Activated CD8-positive, alpha-beta memory T cell treated with anti-CD3 and anti-CD28 coated beads for 36 hours (primary cell): Measurements from ENCODE around the gene SMARCA5. TPM values are rescaled to one million over a fixed set of nuclear protein-coding genes. Genes with fewer than 3 reads are reported as not detected.
"Not testable (repeated sequence)": the region's sequence is repeated elsewhere in the genome, so short reads cannot be mapped to it uniquely, and the experiment has no call there.

Source experiments
- CTCF ChIA-PET: fragments of 350-600 bp; sonication (Branson Sonifier 250); formaldehyde crosslinking; loops from one replicate; lab custom pipeline; 2021; ENCODE audit warnings: antibody characterized with exemption; lab: Charles Lee
- POLR2A ChIA-PET: fragments of 350-600 bp; sonication (Branson Sonifier 250); formaldehyde crosslinking; loops from one replicate; lab custom pipeline; 2021; ENCODE audit warnings: antibody characterized with exemption; lab: Charles Lee
- total RNA-seq, 2 experiments: library from RNA; stranded (reverse); gene quantifications; one replicate each; pipeline ENCODE4 v1.2.3, GENCODE V29; 2021

Gene SMARCA5
- total RNA-seq, 2 experiments from 2014 or later = 65.5 to 66.7 TPM

DNA sequence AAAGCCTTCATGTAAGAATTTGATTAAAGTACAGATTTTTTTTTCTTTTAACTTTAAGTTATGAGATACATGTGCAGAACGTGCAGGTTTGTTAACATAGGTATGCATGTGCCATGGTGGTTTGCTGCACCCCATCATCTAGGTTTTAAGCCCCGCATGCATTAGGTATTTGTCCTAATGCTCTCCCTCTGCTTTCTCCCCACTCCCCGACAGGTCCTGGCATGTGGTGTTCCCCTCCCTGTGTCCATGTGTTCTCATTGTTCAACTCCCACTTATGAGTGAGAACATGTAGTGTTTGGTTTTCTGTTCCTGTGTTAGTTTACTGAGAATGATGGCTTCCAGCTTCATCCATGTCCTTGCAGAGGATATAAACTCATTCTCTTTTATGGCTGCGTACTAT lies 14.5 kb downstream of the SMARCA5 start:
- POLR2A ChIA-PET, CTCF ChIA-PET: not testable (repeated sequence)

- ChIA-PET CTCF (interaction anchor here (0.6 to 0.7 kb wide), 2 partner anchors 12 to 18 kb away, joined by 3 read pairs; partner anchors contain the start of gene SMARCA5), POLR2A (no interaction called here)
These were observed 17.9 kb downstream of the SMARCA5 start for GRCh38 chr4:143531380-143531779.

GRCh38 chr4:143531788-143532491 lies 18.4 kb downstream of the SMARCA5 start:
- ChIA-PET POLR2A (no interaction called here), CTCF (interaction anchor here (0.6 kb wide), 1 partner anchor 18 kb away, joined by 3 read pairs; the partner anchor contains the start of gene SMARCA5)

DNA sequence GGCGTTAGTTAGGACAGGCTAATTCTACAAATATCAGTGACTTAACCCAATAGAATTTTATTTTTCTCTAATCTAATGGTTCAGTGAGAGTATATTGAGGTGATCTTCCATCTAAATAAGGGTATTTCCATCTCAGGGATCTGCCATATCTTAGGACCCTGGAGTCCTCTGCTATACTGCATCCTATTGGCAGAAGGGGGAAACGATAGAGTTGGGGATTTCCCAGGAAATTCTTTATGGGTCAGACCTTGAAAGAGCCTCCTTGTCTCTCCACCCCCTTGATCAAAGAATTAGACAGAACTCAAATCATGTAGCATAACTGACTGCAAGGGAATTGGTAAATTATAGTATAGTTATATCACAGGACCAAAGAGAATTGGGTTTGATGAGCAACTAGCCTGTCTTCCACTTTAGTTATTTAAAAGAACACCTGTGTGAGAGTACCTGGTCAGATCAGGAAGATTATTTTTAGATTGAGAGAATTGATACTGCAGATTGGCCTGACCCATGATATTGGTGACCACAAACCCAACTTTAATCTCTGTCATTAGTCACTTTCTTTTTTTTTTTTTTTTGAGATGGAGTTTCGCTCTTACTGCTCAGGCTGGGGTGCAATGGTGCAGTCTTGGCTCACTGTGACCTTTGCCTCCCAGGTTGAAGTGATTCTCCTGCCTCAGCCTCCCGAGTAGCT lies 25.6 kb downstream of the SMARCA5 start:
- ChIA-PET CTCF (no interaction called here), POLR2A (no interaction called here)

DNA sequence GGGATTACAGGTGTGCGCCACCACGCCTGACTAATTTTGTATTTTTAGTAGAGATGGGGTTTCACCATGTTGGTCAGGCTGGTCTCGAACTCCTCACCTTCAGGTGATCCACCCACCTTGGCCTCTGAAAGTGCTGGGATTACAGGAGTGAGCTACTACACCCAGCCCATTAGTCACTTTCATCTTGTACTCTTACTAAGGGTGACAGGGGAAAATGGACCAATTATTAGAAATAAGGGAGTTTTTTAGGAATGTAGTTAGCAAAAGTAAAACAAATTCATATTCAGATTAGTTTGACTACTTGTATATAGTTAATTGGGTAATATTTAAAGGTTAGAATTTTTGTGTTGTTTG lies 26.1 kb downstream of the SMARCA5 start:
- CTCF ChIA-PET = no interaction called here
- POLR2A ChIA-PET = no interaction called here

DNA sequence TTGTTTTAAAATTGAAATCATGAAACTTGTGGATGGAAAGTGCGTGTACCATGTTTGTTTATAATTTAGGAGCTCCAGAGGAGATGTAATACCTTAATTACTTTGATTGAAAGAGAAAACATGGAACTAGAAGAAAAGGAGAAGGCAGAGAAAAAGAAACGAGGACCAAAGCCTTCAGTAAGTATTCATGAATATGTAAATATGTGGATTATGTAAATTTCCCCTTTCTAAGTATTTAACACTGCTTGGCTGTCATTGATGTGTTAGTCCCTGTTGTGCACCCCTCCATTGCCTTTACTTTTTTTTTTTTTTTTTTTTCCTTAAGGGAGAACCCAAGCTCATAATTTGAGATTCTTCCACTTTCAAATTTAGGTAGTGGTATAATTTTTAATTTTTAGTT lies 36.4 kb downstream of the SMARCA5 start:
- ChIA-PET CTCF (no interaction called here), POLR2A (no interaction called here)

- POLR2A ChIA-PET = interaction anchor here (0.6 kb wide), 1 partner anchor 42 kb away, joined by 5 read pairs; no protein-coding TSS in a partner anchor
- CTCF ChIA-PET = interaction anchor here (0.5 kb wide), 1 partner anchor 1201 kb away, joined by 4 read pairs; no protein-coding TSS in a partner anchor
These were observed 41.5 kb downstream of the SMARCA5 start for GRCh38 chr4:143554728-143555597.

- ChIA-PET POLR2A (no interaction called here), CTCF (no interaction called here)
These were observed 42.2 kb downstream of the SMARCA5 start for GRCh38 chr4:143555676-143556075.

GRCh38 chr4:143558286-143558685 lies 44.8 kb downstream of the SMARCA5 start:
- ChIA-PET POLR2A (interaction anchor here (0.6 to 1.2 kb wide), 2 partner anchors 14 to 45 kb away, joined by 5 to 10 read pairs; partner anchors contain the start of gene SMARCA5), CTCF (interaction anchor here (1.5 kb wide), 1 partner anchor 46 kb away, joined by 3 read pairs; no protein-coding TSS in a partner anchor)

DNA sequence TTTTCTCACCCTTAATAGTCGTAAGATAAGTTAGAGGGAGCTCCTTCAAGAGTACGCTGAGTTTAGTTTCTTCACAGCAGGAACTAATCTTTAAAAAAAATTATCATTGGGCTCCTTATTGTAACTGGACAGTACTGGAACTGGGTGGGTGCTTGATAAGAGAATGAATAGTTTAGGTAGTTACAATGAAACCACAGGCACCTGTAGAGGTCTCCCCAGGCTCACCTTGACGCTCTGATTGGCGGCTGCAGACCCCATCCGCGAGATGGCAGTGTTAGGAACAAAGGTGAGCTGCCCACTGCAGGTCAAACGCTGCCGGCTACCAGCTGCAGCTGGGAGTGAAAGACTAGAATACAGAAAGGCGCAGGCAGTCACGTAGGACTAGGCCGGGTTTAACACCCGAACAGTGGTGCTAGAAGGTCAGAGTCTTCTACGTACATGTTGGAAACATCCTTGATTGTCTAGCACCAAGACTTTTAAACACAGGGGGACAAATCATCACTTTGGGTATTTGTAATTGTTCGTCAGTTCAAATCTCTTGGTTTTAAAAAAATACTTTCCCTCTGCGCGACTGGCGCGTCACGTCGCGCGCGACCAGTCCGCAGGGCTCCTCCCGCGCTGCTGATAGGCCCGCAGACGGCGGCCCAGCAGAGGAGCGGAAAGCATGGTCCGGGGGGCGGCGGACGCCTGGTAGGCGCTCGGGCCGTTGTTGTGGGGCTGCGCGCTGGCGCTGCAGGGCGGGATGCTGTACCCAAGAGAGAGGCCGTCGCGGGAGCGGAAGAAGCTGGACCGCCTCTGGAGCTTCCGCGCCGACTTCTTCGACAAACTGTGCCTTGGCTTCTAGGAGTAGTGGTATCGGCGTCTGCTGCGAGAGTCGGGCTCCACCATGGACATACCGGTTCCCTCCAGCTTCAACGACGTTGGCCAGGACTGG lies 45.6 kb downstream of the SMARCA5 start:
- ChIA-PET POLR2A (interaction anchor here (1.2 kb wide), 1 partner anchor 46 kb away, joined by 5 read pairs; the partner anchor contains the start of gene SMARCA5), CTCF (interaction anchor here (1.5 kb wide), 1 partner anchor 47 kb away, joined by 3 read pairs; no protein-coding TSS in a partner anchor)

GRCh38 chr4:143559757-143560147 lies 46.2 kb downstream of the SMARCA5 start:
- POLR2A ChIA-PET = interaction anchor here (0.6 kb wide), 1 partner anchor 47 kb away, joined by 8 read pairs; no protein-coding TSS in a partner anchor

DNA sequence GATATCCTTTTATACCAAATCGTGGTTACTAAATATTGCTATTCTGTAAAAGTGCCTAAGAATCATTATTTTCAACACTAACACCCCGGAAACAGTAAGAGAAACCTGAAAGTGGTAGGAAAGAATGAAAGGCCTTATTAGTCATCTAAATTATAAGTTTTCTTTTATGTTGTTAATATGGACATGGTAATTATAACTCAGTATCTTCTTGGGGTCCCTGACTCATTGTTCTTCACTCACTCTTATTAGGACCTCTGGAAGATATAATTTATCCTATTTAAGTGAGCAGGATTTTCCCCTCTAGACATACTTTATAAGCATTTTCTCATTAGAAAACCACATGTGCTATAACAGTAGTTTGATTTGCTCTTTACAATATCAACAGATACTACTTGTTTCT lies 51.0 kb downstream of the SMARCA5 start:
- ChIA-PET POLR2A (no interaction called here), CTCF (no interaction called here)

More at GRCh38 chr4:143559757-143560147, 46.2 kb downstream of the SMARCA5 start:
- CTCF ChIA-PET = interaction anchor here (1.5 kb wide), 1 partner anchor 48 kb away, joined by 3 read pairs; no protein-coding TSS in a partner anchor

- POLR2A ChIA-PET = no interaction called here
- CTCF ChIA-PET = no interaction called here
These were observed 61.8 kb downstream of the SMARCA5 start for GRCh38 chr4:143575331-143575730.

DNA sequence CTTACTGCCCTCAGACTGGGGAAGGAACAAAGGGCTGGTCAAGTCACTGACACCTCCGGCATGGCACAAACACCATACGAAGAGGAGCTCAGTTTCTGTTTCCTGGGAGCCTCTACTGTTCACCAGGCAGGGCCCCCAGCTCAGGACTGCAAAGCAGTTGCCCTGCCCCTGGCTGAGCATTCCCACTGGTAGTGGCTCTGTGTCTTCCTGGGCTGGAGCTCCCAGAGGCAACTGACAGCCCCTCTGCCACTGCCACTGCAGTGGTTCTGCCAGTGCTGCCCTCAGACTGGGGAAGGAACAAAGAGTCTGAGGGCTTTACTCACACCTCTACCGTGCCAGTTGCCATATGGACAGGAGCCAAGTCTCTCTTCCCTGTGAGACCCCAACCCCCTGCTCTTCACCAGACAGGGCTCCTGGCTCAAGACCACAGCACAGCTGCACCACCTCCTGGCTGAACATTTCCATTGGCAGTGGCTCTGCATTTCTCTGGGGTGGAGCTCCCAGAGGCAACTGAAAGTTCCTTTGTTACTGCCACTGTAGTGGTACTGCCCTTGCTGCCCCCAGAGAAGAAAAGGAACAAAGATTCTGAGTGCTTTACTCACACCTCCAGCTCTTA lies 67.9 kb downstream of the SMARCA5 start:
- POLR2A ChIA-PET = no interaction called here
- CTCF ChIA-PET = no interaction called here

DNA sequence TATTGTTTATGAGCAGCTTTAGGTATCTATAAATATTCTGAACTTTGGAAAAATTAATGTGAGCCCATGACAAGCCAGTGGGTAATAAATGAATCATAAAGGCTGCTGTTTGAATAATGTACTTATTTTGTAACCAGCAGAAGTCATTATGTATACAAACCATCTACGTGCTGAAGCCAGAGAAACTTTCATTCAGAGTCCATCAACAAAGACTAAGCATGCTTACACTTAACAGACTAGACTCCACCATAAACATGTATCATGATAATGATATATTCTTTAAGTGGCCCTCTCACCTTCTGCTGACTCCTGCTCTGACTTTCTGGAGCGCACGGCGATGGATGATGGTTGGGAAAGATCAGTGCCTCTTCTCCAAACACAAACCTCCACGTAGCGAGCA lies 72.0 kb downstream of the SMARCA5 start:
- ChIA-PET CTCF (no interaction called here), POLR2A (no interaction called here)

DNA sequence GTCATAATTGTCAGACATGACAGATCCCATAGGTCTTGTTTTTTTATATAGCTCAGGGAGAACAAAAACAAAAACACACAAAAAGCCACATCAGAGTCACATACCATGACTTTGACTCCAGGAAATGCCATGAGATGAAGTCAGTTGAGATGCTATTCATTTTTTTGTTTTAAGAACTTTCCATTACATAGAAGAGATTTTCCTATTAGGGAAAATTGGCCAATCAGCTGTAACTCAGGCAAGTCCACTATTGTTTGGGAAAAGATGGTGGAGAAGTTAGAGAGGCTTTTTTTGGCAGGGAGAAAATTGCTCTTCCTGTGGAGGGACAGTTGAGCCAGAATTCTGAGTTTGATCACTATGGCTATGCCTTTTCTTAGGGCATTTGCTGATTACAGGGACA lies 72.6 kb downstream of the SMARCA5 start:
- CTCF ChIA-PET = no interaction called here
- POLR2A ChIA-PET = no interaction called here

GRCh38 chr4:143587703-143588102 lies 74.2 kb downstream of the SMARCA5 start:
- ChIA-PET POLR2A (no interaction called here), CTCF (no interaction called here)

DNA sequence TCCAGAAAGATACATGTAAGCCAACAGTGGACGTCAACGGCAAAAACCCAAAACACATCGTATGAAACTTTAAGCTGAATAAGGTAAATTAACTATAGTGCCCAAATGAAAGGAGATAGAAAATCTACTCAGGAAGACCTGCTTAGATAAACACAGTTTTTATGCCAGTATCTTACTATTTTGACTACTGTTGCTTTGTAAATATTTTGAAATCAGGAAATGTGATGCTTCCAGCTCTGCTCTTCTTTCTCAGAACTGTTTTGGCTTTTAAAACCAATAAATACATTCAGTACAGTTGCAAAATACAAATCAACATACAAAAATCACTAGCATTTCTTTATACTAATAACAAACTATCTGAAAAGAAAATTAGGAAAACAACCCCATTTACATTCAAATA lies 83.8 kb downstream of the SMARCA5 start:
- ChIA-PET CTCF (no interaction called here), POLR2A (no interaction called here)
